Activated gamma-delta T cell treated with Interleukin-2 at 50 U/mL for 16 hours (primary cell): Measurements from ENCODE around the gene ACTR1A.
"Not testable (repeated sequence)": the region's sequence is repeated elsewhere in the genome, so short reads cannot be mapped to it uniquely, and the experiment has no call there.

ENCODE experiments used
- DNase-seq: peaks from one replicate; pipeline ENCODE4 v3.0.0-alpha.2; 2020

ACTR1A gene

GRCh38 chr10:102514487-102515311 lies 12.2 kb upstream of the ACTR1A start:
- no peak for DNase-seq

- no peak for DNase-seq
Measured at GRCh38 chr10:102511583-102512274, 9.2 kb upstream of the ACTR1A start.

- no peak for DNase-seq
Measured at GRCh38 chr10:102509387-102509786, 6.9 kb upstream of the ACTR1A start.

GRCh38 chr10:102508506-102508905 lies 6.0 kb upstream of the ACTR1A start:
- no peak for DNase-seq

GRCh38 chr10:102507521-102507920 lies 5.0 kb upstream of the ACTR1A start:
- no peak for DNase-seq

GRCh38 chr10:102505462-102506115 lies 3.1 kb upstream of the ACTR1A start:
- no peak for DNase-seq

GRCh38 chr10:102504976-102505300 lies 2.4 kb upstream of the ACTR1A start:
- DNase-seq: no peak

- DNase-seq: peak; percentile 19
Measured at GRCh38 chr10:102504179-102504975, 1.9 kb upstream of the ACTR1A start.

GRCh38 chr10:102503264-102504178 lies 1.0 kb upstream of the ACTR1A start, which contains the start of gene SUFU:
TSS of gene SUFU (plus strand) at chr10:102503972. CDS start at chr10:102504153, 181 bp downstream.
- DNase-seq: peak; percentile 99

GRCh38 chr10:102502029-102502336 lies 529 bp downstream of the ACTR1A start:
- DNase-seq: peak; percentile 98

GRCh38 chr10:102501201-102502028 lies 1.1 kb downstream of the ACTR1A start:
- DNase-seq: no peak

- DNase-seq: not testable (repeated sequence)
Measured at GRCh38 chr10:102500686-102501085, 1.8 kb downstream of the ACTR1A start.

- no peak for DNase-seq
Measured at GRCh38 chr10:102499356-102499755, 3.2 kb downstream of the ACTR1A start.

- DNase-seq: no peak
Measured at GRCh38 chr10:102497545-102497944, 5.0 kb downstream of the ACTR1A start.

GRCh38 chr10:102493771-102494170 lies 8.7 kb downstream of the ACTR1A start:
- no peak for DNase-seq

GRCh38 chr10:102492983-102493382 lies 9.5 kb downstream of the ACTR1A start:
- DNase-seq: no peak

GRCh38 chr10:102492344-102492939 lies 10.1 kb downstream of the ACTR1A start:
- no peak for DNase-seq

- DNase-seq: no peak
Measured at GRCh38 chr10:102491136-102491535, 11.4 kb downstream of the ACTR1A start.

- no peak for DNase-seq
Measured at GRCh38 chr10:102485093-102485784, 17.3 kb downstream of the ACTR1A start.

GRCh38 chr10:102484021-102484420 lies 18.5 kb downstream of the ACTR1A start:
- DNase-seq: no peak
